HL-60 (cell line): Measurements from ENCODE around the gene OR1N1.

Experiments
- CTCF ChIP-seq: IDR thresholded peaks from one replicate; pipeline ENCODE4 v1.5.1; 2011; ENCODE audit warnings: low read length, control low read depth, inconsistent platforms; ENCODE audit not compliant: insufficient read depth
- POLR2AphosphoS5 ChIP-seq: IDR thresholded peaks from 2 replicates; pipeline ENCODE4 v1.6.1; 2012; ENCODE audit warnings: low read depth

- TF ChIP-seq CTCF = peak; percentile 82
- no peak for TF ChIP-seq POLR2AphosphoS5
Measured at GRCh38 chr9:122498883-122499288, 28.2 kb downstream of the OR1N1 start.
